ENCODE measurements around the gene PRELID2. TPM values are rescaled to one million over a fixed set of nuclear protein-coding genes. Genes with fewer than 3 reads are reported as not detected.
A peak's percentile ranks its signal among the peaks of the same experiment; 100 is the strongest.

PRELID2 gene
- total RNA-seq, 4 donors from 2014 or later, result 6.5 to 24.1 (median 12.7) TPM

DNA sequence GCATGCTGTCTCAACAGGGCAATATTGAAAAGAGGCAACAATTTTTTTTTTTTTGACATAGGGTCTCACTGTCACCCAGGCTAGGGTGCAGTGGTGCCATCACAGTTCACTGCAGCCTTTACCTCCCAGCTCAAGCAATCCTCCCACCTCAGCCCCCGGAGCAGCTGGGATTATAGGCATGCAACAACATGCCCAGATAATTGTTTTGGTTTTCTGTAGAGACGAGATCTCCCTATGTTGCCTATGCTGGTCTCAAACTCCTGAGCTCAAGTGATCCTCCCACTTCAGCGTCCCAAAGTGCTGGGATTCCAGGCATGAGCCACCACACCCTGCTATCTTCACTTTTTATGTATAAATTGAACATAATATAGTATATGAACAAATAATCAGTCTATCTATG, 47.6 kb downstream of the PRELID2 start:
- TF ChIP-seq CTCF (IDR thresholded peaks at IDR 0.05), result no peak
- DNase-seq (ENCODE audit: low spot score), result no peak

GRCh38 chr5:145787001-145787400, 48.1 kb downstream of the PRELID2 start:
- ATAC-seq (ENCODE audit: low FRiP score) (peak; percentile 86), DNase-seq (ENCODE audit: low spot score) (no peak)
- no peak for TF ChIP-seq CTCF (IDR thresholded peaks at IDR 0.05)

More for the DNA sequence above, 47.6 kb downstream of the PRELID2 start:
- no peak for ATAC-seq (ENCODE audit: low FRiP score)

- no peak for TF ChIP-seq CTCF (IDR thresholded peaks at IDR 0.05)
- no peak for DNase-seq (ENCODE audit: low spot score)
- no peak for ATAC-seq (ENCODE audit: low FRiP score)
Measured at GRCh38 chr5:145780982-145781381, 54.2 kb downstream of the PRELID2 start.

DNA sequence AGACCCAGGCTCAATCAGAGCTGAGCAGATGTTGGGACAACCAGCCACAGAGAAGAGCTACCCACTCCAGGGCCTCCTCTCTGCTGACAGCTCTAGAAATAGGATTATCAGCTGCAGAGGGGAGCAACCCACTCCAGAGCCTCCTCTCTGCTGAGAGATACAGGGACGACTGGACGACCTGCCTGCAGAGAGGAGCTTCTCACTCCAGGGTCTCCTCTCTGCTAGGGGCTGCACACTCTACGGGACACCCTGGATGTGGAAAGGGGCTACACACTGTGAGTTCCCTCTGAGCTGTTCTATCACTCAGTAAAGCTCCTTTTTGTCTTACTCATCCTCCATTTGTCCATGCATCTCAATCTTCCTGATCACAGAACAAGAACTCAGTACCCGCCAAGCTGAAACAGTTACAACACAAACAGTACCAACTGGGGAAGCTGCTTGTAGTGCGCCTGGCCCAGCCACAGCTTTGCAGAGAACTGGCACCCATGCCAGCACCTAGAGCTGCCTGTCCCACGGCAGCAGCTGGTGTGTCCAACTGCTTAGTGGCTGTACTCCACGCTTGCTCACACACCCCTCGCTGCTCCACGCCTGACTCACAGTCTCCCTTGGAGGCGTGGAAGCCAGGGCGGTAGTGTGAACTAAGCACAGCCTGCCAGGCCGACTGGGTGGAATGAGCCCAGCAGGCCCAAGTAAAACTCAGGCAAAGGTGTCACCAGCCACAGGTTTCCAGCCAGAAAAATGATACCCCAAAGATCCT, 56.8 kb downstream of the PRELID2 start:
- no peak for TF ChIP-seq CTCF (IDR thresholded peaks at IDR 0.05)
- DNase-seq (ENCODE audit: low spot score) (no peak), ATAC-seq (ENCODE audit: low FRiP score) (no peak)

- no peak for TF ChIP-seq CTCF (IDR thresholded peaks at IDR 0.05)
- no peak for ATAC-seq (ENCODE audit: low FRiP score)
- no peak for DNase-seq (ENCODE audit: low spot score)
Measured at GRCh38 chr5:145777445-145778063, 57.6 kb downstream of the PRELID2 start.

GRCh38 chr5:145776886-145777285, 58.3 kb downstream of the PRELID2 start:
- TF ChIP-seq CTCF (IDR thresholded peaks at IDR 0.05), result no peak
- DNase-seq (ENCODE audit: low spot score) (no peak), ATAC-seq (ENCODE audit: low FRiP score) (no peak)
